DLD1 (cell line): ENCODE measurements around the gene TRIM41.
"Not testable (repeated sequence)": the region's sequence is repeated elsewhere in the genome, so short reads cannot be mapped to it uniquely, and the experiment has no call there.

Experiments
- in situ Hi-C: cut with HindIII; loops from 2 replicates; pipeline ENCODE4 v1.10.0; 2017; ENCODE audit warnings: low sequenced_read_pairs

Gene TRIM41

DNA sequence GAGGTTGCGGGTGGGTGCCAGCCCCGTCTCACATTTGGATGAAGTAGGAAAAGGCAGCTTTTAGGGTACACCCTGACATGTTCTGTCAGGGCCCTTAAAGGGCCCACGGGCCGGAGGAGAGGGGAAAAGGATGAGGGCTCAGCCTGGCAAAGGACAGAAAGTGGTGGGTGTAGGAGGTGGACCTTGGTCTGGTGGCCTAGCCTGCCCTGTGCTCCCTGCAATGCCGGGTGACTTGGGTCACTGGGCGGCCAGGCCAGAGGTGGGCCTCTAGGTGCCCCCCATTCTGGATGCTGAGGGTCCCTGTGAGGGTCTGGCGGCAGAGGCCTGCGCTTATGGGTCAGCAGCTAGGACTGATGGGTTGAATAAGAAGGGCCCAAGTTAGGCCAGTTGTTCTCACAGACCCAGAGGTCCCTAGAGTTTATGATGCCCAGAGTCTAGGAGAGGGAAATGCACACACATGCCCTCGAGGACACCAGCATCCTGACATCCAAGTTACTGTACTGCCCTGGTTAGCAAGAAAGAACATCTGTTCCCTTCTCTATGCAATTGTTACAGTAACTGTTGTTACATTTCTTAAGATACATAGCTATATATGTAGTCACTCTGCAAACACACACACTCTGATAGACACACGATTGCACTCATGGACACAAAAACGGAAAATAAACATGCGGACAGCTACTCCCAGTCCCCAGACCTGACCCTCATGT, 30.6 kb upstream of the TRIM41 start:
- in situ Hi-C loops = no loop called here

DNA sequence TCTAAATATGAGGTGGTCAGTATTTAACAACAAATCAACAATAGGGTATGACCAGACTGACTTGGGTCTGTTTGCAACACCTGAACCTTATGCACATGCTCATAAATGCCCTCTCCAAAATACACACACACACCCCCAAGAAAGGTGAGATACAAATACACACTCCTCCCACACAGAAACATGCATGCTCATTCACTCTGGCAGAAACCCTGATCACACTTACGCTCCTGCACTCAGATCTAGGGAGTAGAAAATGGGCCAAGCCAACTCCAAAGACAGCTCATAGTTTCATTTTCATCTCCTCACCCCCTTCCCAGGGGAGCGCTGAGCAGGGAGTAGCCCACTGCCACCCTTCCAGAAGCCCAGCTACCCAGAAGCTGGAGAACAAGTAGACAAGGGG, 29.4 kb upstream of the TRIM41 start:
- in situ Hi-C loops = no loop called here

DNA sequence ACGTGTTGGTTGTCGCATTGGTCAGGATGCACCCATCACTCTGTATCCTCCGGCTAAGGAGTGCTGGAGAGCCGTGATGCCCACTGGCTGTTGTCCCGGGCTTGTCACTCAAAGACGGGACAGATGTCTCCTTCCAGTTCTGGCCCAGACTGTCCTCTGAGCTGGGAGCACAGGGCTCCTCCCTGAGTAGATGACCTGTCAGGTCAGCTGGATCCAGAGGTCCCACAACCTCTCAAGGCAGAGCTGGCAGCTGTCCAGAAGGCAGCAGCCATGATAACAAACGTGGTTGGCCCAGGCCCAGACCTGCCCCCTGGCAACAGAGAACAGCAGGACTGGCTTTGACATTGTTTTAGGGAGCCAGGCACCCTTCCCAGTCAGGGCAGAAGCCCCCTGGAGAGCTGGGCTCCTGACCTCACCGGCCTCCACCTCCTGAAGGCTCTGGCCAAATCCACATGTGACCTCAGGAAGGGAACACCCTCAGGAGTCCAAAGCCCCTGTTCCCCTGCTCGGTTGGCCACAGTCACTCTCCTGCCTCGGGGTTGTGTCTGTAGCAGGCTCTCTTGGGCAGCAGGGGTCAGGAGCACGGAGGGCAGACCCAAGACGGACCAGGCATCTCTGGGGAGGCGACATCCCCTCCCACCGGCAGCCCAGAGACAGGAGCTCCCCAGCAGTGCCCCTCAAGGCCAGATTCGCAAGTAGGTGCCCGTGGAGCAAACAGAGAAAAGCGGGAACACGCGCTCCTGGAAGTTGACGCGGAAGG, 28.4 kb upstream of the TRIM41 start:
- in situ Hi-C loops = no loop called here

DNA sequence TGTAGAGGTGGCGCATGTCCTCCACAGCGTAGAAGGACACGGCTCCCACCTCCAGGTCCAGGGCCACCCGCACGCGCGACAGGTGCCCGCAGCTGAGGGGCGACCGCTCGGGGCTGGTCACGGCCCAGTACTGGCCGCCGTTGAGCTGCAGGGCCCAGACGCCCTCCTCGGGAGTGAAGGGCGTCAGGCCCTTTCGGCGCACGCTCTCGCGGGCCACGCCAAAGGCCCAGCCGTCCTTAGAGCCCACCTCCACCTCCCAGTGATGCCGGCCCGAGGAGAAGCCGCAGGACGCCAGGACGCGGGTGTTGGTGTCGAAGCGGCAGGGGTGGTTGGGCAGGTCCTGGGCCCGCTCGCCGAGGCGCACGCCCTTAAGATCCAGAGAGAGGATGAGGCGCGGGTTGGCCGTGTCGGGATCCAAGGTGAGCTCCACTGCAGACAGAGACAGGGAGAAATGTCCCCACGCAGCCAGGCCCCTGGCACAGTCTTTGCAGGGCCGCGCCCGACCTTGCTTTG, 27.8 kb upstream of the TRIM41 start:
- in situ Hi-C loops = no loop called here

DNA sequence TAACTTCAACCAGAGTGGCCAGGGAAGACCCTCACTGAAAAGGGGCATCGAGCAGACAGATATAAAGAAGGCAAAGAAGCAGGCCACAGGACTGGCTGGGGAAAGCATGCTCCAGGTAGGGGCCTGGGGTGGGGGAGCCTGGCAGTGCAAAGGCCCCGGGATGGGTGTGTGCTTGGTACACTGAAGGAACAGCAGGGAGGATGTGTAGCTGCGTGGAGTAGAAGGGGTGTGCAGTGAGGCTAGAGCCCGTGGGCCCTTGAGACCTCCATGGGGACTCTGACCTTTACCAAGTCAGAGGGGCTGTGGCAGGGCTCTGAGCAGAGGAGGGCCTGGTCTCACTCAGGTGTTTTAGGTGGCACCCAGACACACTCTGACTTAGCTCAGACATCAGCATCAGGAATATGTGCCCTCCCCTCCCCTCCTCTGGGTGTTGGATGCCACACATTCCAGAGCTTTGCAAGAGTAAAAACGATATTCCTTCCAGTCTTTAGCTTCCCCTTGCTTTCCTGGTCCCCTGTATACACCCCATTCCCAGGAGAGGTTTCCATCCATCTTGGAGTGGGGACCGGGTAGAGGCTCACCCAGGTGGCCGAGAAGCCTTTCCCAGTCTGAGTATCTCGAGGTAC, 25.6 kb upstream of the TRIM41 start:
- in situ Hi-C loops = no loop called here

DNA sequence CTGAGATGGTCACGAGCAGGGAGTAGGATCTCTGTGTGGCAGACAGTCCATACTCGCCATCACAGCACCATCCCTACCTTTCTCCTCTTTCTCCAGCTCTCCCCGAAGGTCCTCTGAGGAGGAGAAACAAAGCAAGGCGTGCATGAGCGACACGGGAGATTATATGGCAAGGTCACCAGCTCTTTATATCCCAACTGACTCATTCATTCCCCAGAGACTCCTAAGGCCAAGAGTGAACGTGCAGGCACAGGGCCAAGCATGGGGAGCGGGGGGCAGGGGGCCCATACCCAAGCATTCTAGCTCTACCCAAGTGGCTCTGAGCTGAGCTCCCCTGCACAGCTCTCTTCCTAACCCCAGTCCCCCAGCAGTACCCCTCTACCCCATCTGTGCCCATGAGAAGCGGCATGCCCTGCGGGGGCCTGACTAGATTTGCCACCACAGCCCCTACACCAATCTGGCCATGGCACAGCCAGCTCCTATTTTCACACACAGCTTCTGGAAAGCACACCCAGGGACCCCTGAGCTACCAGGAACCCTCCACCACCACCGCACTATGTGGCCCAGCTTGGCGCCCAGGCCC, 24.9 kb upstream of the TRIM41 start:
- in situ Hi-C loops = no loop called here

DNA sequence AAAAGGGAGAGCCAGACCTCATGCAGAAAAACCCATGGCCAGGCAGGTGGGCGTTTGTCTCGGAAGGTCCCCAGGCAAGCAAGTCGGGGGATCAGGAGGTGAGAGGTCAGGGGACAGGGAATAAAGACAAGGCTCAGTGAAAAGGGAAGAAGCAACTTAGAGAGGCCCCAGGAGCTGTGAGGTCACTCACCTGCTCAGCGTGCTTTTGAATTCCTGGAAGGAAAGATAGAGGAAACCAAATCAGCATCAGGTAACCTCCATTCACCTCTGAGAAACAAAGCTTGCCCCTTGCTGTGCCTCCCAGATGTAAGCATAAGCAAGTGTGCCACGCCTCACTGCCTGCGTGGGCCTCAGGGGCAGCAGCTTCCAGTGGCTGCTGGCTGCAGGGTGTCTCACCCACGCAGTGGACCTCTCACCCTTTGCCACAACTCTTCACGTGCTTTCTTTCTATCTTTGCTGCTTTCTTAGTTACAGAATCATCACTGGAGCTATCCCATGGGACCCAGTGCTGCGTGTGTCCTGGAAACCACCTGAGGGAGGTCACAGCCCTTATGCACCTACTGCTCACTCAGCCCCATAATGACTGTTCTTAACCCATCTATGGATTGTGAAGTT, 24.1 kb upstream of the TRIM41 start:
- in situ Hi-C loops = no loop called here

DNA sequence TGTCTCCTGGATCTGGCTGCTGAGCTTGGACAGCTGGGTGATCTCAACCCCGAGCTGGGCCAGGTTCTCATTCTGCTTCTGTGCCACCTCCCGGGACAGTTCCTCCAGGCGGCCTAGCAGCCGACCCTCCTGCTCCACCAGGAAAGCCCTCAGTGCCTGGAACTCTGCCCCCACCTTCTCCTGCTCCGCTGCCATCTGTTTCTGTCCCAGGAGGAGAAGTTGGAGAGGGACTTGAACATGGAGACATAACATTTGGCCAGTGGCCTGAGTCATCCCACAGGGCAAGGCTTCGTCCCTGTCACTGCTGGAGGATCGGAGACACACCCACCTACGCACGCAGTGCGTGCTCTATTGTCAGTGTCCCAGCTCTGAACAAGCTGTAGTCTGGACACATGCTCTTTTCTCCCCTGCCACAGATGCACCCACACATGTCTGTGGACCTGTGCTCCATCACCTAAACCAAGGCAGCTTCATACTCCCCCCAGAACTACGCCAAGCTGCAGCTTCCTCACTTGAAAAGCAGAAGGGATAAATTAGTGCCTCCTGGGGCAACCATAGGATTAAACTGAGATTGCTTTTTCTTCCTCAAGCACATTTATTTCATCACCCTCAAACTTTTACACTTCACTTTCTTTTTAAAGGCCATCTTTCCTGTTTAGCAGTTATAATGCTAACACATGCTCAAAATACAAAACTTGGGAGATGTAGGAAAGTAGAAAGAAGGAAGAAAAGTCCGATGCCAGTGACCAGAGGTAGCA, 23.0 kb upstream of the TRIM41 start:
- in situ Hi-C loops = no loop called here

DNA sequence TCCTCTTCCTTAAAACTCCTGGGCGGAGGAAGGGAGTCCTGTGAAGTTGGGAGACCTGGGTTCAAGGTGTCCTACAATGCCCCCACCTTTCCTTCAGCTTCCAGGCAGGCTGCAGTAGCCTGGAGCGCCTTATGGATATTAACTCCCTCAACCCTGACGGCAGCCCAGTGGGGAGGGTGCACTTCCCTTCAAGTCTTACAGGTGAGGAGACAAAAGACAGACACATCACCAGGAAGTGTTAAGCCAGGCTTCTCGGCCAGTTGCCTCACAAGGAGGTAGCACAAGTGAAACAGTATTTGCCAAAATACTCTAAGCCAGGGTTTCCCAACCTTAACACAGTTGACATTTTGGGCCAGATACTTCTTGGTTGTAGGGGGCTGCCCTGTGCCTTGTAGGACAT, 22.3 kb upstream of the TRIM41 start:
- in situ Hi-C loops = no loop called here

DNA sequence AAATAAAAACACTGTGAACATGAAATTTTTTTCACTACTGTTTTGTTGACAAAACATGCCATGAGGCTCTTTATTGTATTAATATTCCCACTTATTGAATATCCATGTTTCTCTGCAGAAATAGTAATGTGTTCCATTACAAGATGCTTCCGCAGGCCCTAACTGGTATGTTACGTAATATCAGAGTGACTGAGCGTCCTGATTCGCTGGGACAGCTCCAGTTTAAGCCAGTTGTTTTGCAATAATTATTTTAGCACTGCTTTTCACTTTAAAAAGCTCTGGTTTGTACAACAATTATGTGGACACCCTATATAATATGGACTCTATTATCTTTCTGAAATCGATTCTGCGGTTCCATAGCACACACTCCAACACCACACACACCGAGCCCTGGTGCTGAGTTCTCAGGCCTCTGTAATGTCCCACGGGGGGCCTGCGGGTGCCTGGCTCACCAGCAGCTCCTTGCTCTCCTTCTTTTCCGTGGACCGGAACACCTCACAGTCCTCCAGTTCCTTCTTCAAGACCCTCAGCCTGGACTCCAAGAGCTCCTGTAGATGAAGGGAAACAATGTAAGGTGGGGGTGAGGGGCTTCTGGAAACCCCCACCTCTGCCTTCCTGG, 19.9 kb upstream of the TRIM41 start:
- in situ Hi-C loops = no loop called here

DNA sequence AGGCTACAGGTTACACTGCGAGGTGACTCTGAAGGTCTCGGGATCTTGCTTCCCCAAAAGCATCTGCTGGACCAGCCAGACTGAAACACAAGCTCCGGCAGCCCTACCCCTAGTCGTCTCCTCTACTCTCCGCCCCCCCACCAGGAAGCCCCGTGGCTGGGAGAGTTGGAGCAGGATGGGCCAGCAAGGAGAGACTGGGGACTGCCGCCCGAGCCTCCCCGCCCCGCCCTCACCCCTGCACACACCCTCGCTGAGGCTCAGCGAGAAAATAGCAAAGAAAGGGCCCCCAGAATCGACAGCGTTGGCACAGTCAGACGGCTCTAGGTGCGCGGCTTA, 19.3 kb upstream of the TRIM41 start:
- in situ Hi-C loops = no loop called here

DNA sequence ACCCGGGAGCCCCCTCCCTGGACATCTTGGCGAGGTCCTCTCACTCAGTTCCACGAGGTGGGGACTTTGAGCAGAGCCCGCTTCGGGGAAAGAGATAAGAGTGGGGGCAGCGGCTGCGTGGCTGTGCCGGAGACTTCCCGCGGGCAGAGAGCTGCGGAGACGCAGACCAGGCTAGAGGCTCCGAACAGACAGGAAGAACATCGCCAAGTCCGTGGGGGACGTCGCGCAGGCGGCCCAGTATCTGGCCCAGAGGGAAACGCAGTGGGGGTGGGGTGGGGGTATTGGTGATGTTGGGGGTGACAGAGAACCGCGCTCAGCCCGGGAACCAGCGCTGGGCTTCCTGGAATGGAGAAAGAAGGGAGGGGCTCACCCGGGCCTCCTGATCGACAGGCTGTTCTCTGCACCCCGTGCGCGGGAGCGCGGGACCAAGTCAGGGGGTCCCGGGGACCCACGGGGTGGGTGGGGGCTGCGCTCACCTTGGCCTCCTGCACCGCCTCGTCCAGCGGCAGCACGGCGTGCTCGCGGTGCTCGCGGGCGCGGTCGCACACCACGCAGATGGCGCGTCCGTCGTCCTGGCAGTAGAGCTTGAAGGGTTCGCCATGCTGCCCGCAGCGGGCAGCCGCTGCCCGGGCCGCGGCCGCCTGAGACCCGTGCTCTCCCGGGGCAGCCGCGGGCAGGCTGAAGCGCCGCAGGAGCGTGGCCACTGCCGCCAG, 18.8 kb upstream of the TRIM41 start:
- in situ Hi-C loops = no loop called here

DNA sequence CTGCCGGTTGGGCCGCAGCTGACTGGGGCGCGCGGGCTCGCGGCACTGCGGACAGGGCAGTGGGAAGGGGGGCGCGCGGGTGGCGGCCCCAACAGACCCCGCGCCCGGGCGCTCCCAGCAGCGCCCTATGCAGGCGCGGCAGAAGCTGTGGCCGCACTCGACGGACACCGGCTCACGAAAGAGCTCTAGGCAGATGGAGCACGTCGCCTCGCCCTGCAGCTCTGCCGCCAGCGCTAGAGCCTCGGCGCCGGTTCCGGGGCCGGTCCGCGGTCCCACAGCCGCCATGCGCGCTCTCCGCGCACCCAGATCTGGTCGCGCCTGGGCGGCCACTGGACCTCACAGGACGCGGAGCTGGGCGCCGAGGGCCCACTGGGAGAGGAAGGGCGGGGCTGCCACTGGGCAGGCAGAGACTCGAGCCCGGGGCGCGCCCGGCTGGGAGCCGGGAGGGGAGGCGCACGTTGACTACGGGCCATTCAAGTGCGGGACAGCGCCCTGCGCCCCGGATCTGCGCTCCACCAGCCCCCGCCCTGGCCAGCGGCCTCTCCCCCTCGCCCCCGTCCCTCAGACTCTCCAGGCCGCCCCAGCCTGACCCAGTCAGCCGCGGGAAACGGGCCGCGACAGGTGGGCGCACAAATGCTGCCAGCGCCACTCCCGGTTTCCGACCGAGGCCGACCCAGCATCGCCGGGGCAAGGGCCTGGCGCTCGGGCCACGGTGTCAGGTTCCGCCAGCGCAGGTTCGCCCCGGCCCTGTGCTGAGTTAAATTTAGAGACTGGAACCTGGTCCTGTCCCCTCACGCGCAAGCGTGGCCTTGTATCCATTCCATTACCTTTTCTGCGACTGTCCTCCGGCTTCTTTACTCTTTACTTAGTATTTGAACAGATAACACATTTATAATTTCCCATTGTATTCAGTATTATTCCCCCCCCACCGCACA, 18.0 kb upstream of the TRIM41 start, which contains the start of gene TRIM7:
TSS of gene TRIM7 (minus strand) at position 371 of the 935 bp plus-strand sequence. CDS start at position 285, 86 bp downstream.
- in situ Hi-C loops = no loop called here

DNA sequence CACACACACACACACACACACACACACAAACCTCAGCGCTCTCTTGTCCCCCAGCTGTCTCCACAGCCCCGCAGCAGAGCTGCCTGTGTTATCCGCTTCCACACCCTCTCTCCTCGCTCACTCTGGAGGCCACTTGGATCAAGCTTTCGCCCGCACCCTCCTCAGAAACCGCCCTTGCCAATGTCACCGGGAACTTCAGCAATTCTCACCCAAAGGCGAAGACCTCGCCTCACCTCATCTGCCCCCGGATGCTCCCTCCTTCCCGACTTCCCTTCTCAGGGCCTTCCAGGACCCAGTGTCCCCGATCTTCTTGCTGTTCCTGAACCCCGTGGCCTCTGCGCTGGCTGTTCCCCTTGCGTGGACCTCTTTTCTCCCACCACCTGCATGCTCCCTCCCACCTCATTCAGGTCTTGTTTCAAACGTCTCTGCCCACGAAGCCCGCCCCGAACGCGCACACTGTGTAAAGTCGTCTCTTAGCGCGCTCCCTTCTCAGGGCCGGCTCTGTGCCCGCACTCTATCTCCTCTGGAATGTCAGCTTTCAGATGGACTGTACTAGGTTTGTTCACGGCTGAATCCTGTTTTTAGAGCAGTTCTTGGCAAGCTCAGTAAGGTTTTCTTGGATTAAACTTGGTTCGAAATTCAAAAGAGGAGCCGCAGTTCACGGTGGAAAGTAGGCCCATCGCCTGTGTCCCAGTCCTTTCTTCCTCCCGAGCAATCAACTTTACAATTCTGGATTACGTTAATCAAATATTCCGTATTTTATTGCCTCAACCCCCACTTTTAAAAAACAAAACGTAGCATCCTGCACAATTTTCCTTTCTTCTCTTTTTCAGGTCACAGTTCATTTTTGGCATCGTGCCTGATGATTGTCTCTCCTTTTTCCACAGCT, 17.1 kb upstream of the TRIM41 start:
- in situ Hi-C loops = no loop called here

DNA sequence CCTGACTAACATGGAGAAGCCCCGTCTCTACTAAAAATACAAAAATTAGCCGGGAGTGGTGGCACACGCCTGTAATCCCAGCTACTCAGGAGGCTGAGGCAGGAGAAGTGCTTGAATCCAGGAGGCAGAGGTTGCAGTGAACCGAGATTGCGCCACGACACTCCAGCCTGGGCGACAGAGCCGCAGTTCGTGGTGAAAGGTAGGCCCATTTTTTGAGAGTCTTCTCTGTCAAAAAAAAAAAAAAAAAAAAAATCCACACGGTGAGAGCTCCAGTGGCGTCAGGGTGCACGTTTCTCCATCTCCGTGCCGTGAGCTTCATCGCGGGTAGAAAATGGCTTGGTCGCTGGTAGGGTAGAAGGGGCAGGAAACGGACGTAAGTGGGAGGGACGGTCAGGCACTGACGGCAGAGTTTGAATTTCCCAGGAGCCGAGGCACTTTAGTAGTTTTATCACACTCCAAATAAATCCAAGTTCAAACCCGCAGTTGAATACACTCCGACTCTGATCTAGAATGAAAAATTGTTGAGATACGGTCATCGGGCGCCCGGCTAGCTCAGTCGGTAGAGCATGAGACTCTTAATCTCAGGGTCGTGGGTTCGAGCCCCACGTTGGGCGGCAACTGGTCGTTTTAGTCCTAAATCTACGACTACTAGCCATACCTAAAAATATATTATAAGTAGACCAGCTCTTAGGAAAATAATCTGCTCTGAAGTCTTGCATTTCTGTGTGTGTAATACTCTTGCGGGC, 15.7 kb upstream of the TRIM41 start:
- in situ Hi-C loops = no loop called here

DNA sequence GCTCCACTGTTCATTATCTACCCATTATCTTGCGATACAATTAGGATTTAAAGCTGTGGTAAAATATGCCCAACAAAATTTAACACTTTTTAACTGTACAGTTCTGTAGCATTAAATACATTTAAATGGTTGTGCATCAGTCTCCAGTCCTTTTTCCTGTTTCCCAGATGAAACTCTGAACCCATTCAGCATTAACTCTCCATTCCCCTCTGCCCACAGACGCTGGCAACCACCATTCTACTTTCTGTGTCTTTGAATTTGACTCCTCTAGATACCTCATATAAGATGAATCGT, 15.2 kb upstream of the TRIM41 start:
- in situ Hi-C loops = no loop called here

DNA sequence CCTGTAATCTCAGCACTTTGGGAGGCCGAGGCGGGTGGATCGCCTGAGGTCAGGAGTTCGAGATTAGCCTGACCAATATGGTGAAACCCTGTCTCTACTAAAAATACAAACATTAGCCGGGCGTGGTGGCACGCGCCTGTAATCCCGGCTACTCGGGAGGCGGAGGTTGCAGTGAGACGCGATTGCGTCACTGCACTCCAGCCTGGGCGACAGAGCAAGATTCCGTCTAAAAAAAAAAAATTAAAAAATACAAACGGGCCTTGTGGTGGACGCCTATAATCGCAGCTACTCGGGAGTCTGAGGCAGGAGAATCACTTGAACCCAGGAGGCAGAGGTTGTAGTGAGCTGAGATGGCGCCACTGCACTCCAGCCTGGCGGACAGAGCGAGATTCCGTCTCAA, 14.1 kb upstream of the TRIM41 start:
- in situ Hi-C loops = not testable (repeated sequence)
